Posterior vena cava (tissue), 2 donors: ENCODE results near the gene MPV17. TPM values are rescaled to one million over a fixed set of nuclear protein-coding genes. Genes with fewer than 3 reads are reported as not detected.
"Not testable (repeated sequence)": the region's sequence is repeated elsewhere in the genome, so short reads cannot be mapped to it uniquely, and the experiment has no call there.

Experiments
- DNase-seq: peaks from one replicate; pipeline ENCODE4 v3.0.0-alpha.2; 2020; ENCODE audit warnings: low spot score
- intact Hi-C, 2 donors: fragments of 100-400 bp; cut with DNase I; formaldehyde crosslinking; loops; one replicate each; pipeline versions ENCODE4 v1.14.1 to v1.14.2; 2022 to 2023
- total RNA-seq, 2 donors: library from RNA; stranded (reverse); fragmentation: NEBNext Ultra II Directional; extraction: Animal tissue kit (Norgen Biotek cat#: 25700); gene quantifications; one replicate each; pipeline ENCODE4 v1.2.1, GENCODE V29; 2021
- donor health status: DM: yes; HTN: yes; CAD: no.
- donor health status: DM: yes; HTN: yes; CAD: no.

Gene MPV17
- total RNA-seq, 2 donors from 2014 or later, result 59.3 to 69.0 TPM

DNA sequence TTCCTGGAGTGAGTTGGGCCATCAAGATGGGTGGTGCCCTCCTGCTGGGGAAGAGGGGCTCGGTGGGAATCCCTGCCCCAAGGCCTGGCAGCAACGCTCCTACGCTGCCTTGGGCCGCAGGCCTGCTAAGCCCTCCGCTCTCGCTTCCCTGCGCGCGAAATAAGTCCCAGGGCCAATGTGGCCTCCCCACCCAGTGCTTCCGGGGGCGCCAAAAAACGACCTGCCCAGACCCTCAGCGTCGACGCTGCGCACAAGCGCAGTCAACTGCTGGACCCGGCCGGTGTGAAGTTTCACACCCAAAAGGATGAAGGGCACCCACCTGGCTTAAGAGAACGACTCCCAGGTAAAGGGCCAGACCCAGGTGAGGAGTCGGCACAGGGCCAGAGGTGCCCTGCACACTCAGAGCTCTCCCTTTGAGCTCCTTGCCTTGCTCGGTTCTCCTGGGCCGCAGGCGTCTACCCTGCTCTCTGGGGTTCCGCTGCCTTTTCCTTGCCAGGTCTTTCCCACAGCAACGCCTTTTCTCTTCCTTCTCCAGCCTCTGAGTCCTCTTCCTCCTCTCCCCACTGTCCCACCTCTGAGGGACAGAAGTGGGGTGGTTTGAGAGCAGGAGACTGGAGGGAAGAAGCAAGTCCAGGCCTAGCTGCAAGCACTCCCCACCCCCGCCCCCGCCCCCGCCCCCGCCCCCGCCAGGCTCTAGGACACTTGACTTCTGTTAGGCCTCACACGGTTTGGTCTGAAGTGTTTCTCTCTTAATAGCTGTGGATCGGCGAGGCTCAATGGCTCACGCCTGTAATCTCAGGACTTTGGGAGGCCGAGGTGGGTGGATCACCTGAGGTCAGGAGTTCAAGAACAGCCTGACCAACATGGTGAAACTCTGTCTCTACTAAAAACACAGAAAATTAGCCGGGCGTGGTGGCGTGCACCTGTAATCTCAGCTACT is 47.4 kb downstream of the MPV17 start, which contains the start of gene DNAJC5G:
Gene DNAJC5G, plus strand, starts transcription at position 223 of the 940 bp plus-strand sequence. CDS start 1,296 bp downstream, outside the sequence.
- peak; percentile 63 for DNase-seq
- intact Hi-C loops, result loop anchor here in 1 of 2 donors (5.0 kb wide), 1 partner anchor 173 kb away; no protein-coding TSS in a partner anchor

- intact Hi-C loops, result not testable (repeated sequence)
- DNase-seq, result peak; percentile 23
Measured at GRCh38 chr2:27272537-27273522, 50.1 kb downstream of the MPV17 start.

GRCh38 chr2:27271631-27272340 is 51.1 kb downstream of the MPV17 start:
- intact Hi-C loops, result no loop called here
- DNase-seq, result peak; percentile 13

DNA sequence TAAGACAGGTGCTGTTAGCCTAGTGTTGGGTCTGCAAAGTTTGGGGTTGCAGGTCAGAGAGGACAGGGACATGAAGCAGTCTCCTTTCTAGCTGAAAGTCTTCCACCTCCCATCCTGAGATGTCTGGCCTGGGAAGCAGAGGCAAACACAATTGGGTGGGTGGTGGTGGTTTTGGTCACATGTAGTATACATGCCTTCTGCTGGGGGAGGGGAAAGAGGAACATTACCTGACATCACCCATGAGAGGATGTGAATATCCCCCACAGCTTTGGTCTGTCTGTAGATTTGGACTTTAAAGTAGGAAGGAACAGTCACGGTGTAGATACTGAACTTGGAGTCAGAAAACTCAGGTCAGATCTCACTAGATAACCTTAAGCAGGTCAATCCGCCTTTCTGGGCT is 52.2 kb downstream of the MPV17 start:
- intact Hi-C loops, result no loop called here
- DNase-seq, result no peak

DNA sequence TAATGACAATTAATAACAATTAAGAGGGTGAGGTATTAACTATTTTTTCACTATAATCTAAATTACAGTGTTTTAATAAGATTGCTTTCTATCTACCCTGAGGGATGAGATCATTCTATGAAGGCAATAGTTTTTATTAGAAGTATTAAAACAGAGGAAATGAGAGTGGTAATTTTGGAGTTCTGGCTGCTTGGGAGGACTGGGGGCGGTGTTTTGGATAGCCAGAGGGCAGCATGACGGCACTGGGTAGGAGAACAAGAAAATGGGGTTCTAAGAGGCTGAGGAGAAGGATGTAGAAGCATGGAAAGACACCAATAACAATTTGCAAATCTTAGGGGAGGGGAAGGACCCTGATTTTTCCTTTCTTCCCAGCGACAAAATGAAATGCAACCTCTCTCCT is 52.8 kb downstream of the MPV17 start:
- intact Hi-C loops, result no loop called here
- DNase-seq, result no peak

- intact Hi-C loops, result not testable (repeated sequence)
- peak; percentile 4 for DNase-seq
Measured at GRCh38 chr2:27268296-27268695, 54.6 kb downstream of the MPV17 start.

- intact Hi-C loops, result no loop called here
- DNase-seq, result no peak
Measured at GRCh38 chr2:27265536-27265870, 57.4 kb downstream of the MPV17 start.

DNA sequence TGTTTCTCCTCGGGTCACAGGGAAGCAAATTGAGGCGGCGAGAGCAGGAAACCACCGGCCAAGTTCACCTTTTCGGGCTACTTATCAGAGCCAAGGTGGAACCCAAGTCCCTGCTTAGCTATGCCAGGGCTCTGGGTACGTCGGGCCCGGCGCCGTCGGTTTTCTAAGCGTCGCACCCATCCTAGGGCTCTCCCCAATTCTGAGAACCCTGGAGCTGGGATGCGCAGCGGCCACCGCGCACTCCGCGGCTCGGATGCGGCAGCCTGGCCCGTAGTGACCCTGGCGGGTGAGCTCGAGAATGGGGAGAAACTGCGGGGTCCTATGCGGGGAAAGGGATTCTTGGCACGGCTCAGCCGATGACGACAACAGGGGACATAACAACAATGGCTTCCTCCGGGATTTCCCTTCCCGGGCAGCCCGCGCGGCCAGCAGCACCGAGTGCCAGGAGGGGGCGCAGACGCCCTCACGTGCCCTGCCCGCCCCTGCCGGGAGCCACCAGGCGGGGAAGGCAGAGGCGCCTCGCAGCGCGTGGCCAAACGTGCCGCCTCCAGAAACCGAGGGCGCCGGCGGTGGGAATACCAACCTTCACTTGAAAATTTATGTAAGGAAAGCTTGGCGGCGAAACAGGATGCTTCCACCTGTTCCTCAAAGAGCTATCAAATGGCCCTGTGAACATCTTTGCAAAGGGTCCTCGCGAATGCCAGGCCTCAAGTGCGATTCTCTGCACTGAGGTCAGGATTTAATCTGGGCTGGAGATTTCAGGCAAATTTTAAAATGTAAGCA is 58.0 kb downstream of the MPV17 start:
- peak; percentile 87 for DNase-seq
- intact Hi-C loops, result no loop called here

DNA sequence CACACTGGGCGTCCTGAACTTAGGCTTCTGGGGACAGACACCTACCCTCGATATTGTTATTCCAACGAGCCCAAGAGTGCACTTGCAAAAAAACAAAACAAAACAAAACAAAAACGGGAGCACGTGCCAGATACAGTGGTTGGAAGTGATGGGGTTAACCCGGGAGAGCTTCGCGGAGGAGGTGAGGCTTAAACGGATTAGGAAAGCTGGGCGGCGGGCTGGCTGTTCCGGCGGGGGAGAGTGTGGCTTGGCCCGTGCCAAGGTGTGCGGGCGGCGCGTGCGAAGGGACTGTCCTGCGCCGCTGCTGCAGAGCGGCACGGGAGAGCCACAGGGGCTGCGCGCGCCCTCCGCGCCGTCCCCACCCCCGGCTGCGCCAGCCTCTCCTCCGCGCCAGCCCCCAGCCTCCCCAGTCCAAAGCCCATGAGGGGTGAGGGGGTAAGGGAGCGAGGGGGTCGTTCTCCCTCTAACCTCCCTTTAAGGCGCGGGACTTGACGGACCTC is 58.6 kb downstream of the MPV17 start:
- intact Hi-C loops, result no loop called here
- no peak for DNase-seq

GRCh38 chr2:27263287-27264252 is 59.3 kb downstream of the MPV17 start:
- intact Hi-C loops, result no loop called here
- peak; percentile 64 for DNase-seq

DNA sequence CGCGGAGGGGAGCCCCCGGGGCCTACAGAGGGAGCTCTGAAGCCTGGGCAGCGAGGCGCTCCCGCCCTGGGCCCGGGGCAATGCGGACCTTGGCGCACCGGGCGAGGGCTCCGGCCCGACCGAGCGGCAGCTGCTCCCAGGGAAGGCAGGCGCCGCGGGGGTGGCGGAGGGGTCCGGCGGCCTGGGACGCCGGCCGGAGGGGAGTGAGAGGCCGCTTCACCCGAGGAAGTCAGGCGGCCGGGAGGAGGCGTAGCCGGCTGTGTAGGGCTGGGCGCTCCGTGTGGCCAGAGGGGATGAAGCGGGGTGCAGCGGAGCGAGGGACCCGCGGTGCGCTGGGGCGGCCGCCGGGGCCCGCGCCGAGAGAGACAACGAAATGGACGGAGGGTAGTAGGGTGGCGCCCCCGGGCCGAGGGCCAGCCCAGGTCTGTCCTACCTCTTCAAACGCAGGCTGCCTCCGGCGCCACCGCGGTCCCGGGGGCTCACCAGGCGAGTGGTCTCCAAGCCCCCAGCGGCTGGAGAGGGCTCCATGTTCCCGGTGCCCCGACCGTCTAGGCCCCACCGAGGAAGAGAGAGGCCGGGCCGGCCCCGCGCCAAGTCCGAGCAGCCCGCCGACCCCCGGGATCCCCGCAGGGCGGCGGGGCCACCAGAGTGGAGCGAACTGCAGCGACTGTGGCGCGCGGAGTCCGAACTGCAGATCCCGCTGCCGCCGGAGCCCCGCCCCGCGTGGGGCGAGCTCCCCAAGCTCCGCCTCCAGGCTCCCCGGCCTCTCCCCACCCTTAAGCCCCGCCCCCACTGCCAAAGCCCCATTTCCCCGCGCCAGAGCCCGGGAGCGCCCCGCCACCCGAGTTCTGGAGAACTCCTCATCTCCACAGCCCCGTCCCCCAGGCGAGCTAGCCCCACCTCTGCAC is 60.3 kb downstream of the MPV17 start, which contains the start of gene SLC30A3:
Gene SLC30A3, minus strand, starts transcription at position 669 of the 908 bp plus-strand sequence. Its CDS starts 141 bp downstream, at position 528.
- peak; percentile 88 for DNase-seq
- intact Hi-C loops, result no loop called here

DNA sequence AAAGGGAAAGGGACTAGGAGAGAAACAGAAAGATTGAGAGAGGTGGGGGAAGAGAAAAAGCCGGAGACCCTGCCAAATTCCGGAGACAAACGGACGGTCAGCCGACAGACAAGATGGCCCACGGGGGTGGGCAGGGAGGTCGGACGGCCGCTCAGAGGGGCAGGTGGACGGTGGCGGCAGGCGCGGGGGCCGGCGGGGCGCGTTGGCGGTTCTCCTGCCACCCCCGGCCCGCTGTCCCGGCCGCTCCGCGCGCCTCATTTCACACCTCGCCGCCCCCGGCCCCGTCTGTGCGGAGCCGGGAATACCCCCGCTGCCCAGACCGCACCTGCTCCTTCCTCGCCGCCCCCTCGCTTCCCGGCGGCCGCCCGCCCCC is 61.0 kb downstream of the MPV17 start:
- intact Hi-C loops, result loop anchor here in 1 of 2 donors (1.0 kb wide), 1 partner anchor 126 kb away; no protein-coding TSS in a partner anchor
- peak; percentile 59 for DNase-seq

DNA sequence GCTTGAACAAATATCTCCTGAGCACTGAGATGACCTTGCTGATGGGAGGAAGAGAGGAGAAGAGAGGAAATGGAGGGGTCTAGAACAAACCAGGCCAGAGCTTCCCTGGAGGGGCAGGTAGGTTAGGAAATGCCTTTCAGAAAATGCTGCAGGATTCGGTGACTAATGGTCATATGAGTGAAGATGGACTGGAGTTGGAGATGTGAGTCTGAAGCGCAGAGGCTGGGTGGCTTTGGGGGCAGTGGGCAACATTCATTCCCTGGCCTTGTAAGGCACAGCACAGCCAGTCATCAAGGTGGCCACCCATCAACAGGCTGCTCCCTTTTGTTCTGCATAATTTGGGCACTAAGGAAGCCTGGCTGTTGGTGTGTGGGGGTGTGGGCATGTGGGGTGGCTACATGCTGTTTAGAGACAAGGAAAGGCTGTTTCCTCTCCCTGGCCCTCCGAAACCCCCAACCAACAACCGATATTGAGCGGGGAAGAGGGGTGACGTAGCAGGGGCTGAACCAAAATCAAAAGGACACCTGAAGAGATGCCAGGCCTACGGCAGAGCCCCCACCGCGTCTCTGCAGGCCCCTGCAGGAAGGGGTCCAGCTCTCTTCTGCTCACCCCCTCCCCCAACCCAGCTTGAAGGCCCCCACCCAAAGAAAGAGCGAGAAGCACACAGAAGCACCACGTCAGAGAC is 61.5 kb downstream of the MPV17 start:
- peak; percentile 67 for DNase-seq
- intact Hi-C loops, result loop anchor here in 1 of 2 donors (1.0 kb wide), 1 partner anchor 125 kb away; no protein-coding TSS in a partner anchor
